ENCODE data around the gene SH3BP1.
"Not testable (repeated sequence)": the region's sequence is repeated elsewhere in the genome, so short reads cannot be mapped to it uniquely, and the experiment has no call there.

SH3BP1 gene

GRCh38 chr22:37633089-37633624 is 6.3 kb upstream of the SH3BP1 start:
- peak; percentile 81 for DNase-seq (ENCODE audit: insufficient read length, low spot score)
- FAIRE-seq, result peak; percentile 96

- FAIRE-seq, result no peak
Observed at GRCh38 chr22:37633625-37634416, 5.6 kb upstream of the SH3BP1 start.

GRCh38 chr22:37634417-37634924 is 5.0 kb upstream of the SH3BP1 start:
- FAIRE-seq, result no peak

More at GRCh38 chr22:37633625-37634416, 5.6 kb upstream of the SH3BP1 start:
- DNase-seq (ENCODE audit: insufficient read length, low spot score), result peak; percentile 73

GRCh38 chr22:37635157-37635556 is 4.3 kb upstream of the SH3BP1 start:
- peak; percentile 11 for FAIRE-seq
- no peak for DNase-seq (ENCODE audit: insufficient read length, low spot score)

More at GRCh38 chr22:37634417-37634924, 5.0 kb upstream of the SH3BP1 start:
- no peak for DNase-seq (ENCODE audit: insufficient read length, low spot score)

- FAIRE-seq (peak; percentile 93), DNase-seq (ENCODE audit: insufficient read length, low spot score) (no peak)
Observed at GRCh38 chr22:37636186-37636948, 3.1 kb upstream of the SH3BP1 start.

- no peak for FAIRE-seq
- DNase-seq (ENCODE audit: insufficient read length, low spot score), result no peak
Observed at GRCh38 chr22:37636949-37637273, 2.6 kb upstream of the SH3BP1 start.

GRCh38 chr22:37638391-37639069 is 939 bp upstream of the SH3BP1 start:
- DNase-seq (ENCODE audit: insufficient read length, low spot score), result no peak
- peak; percentile 99 for FAIRE-seq

- DNase-seq (ENCODE audit: insufficient read length, low spot score) (no peak), FAIRE-seq (peak; percentile 28)
Observed at GRCh38 chr22:37639771-37640590, 512 bp downstream of the SH3BP1 start.

- FAIRE-seq, result peak; percentile 14
Observed at GRCh38 chr22:37640591-37641560, 1.4 kb downstream of the SH3BP1 start.

GRCh38 chr22:37641561-37641949 is 2.1 kb downstream of the SH3BP1 start:
- DNase-seq (ENCODE audit: insufficient read length, low spot score), result no peak
- FAIRE-seq, result no peak

More at GRCh38 chr22:37640591-37641560, 1.4 kb downstream of the SH3BP1 start:
- DNase-seq (ENCODE audit: insufficient read length, low spot score), result no peak

GRCh38 chr22:37643225-37643847 is 3.9 kb downstream of the SH3BP1 start:
- FAIRE-seq (peak; percentile 85), DNase-seq (ENCODE audit: insufficient read length, low spot score) (peak; percentile 87)

- no peak for DNase-seq (ENCODE audit: insufficient read length, low spot score)
- no peak for FAIRE-seq
Observed at GRCh38 chr22:37647317-37647716, 7.8 kb downstream of the SH3BP1 start.

GRCh38 chr22:37647928-37648327 is 8.5 kb downstream of the SH3BP1 start:
- DNase-seq (ENCODE audit: insufficient read length, low spot score), result no peak
- no peak for FAIRE-seq

GRCh38 chr22:37650463-37651136 is 11.1 kb downstream of the SH3BP1 start:
- FAIRE-seq (no peak), DNase-seq (ENCODE audit: insufficient read length, low spot score) (no peak)

GRCh38 chr22:37654563-37655251 is 15.2 kb downstream of the SH3BP1 start:
- FAIRE-seq, result no peak
- DNase-seq (ENCODE audit: insufficient read length, low spot score), result no peak

GRCh38 chr22:37655252-37655563 is 15.7 kb downstream of the SH3BP1 start:
- DNase-seq (ENCODE audit: insufficient read length, low spot score) (no peak), FAIRE-seq (no peak)

- not testable (repeated sequence) for FAIRE-seq
Observed at GRCh38 chr22:37656583-37656982, 17.1 kb downstream of the SH3BP1 start.

More at GRCh38 chr22:37656583-37656982, 17.1 kb downstream of the SH3BP1 start:
- DNase-seq (ENCODE audit: insufficient read length, low spot score), result not testable (repeated sequence)
